ENCODE results near the gene AP1AR.
"Not testable (repeated sequence)": the region's sequence is repeated elsewhere in the genome, so short reads cannot be mapped to it uniquely, and the experiment has no call there.

Gene AP1AR

DNA sequence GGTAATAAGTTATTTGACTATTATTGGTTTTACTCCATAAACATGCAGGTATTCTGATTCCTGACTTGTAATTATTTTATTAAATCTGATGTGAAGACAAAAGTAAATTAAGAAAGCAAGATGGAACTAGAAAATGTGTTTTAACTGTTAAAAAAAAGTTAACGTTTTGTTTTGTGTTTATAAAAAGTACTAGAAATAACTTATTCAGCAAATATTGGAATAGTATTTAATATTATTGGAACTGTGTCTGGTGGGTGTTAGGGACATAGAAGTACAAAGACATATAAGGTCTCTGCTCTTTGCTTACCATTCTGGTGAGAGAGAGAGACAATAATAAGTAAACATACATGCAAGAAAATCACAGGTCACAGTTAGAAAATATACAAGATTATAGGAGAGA lies 38.5 kb downstream of the AP1AR start:
- Histone ChIP-seq H3K27me3 (ENCODE audit: control insufficient read depth, insufficient read depth, low read length) (no peaks in the 10 kb centered on the region), H3K36me3 (ENCODE audit: control insufficient read depth, low read depth, low read length) (peaks cover 28% of the 10 kb centered on the region), H3K4me1 (ENCODE audit: control insufficient read depth, low read depth, low read length) (peaks cover 12% of the 10 kb centered on the region), H3K9ac (ENCODE audit: low read length) (no peak overlapping the region), H3K27ac (ENCODE audit: low read length) (no peak overlapping the region), H3K9me3 (ENCODE audit: control insufficient read depth, low read depth, low read length) (no peaks in the 10 kb centered on the region), H3K4me3 (ENCODE audit: low read length) (no peak overlapping the region)

DNA sequence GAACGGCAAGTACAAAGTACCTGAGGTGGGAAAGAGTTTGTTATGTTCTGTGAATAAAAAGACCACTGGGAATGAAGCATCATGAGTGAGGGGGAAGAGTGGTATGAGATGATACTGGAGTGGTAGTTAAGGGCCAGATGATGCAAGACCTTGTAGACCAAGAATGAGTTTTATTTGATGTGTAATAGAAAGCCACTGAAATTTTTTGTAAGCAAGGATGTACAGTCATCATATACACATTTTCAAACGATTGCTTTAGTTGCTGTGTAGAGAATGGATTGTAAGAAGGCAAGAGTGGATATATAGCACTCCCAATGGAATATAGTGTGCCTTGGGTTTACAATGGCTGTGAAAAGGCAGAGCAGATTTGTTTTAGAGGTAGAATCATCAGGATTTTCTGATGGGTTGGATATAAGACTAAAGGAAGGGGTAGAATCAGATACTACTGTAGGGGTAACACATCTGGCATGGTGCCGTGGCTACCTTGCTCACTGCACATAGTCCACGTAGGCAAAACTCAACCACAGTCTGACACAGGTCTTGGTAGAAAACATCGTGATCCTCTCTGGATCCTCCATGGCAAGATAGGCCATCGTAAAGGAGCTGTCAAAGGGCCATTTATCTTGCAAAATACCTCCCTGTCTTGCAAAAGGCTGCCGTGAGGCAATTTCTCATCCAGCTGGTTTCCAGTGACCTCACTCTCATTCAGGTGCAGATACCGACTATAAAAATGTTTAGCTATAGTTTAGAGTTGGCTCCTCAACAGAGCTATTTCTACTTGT lies 39.2 kb downstream of the AP1AR start:
- Histone ChIP-seq H3K9me3 (ENCODE audit: control insufficient read depth, low read depth, low read length) (no peaks in the 10 kb centered on the region), H3K4me1 (ENCODE audit: control insufficient read depth, low read depth, low read length) (peaks cover 12% of the 10 kb centered on the region), H3K4me3 (ENCODE audit: low read length) (no peak overlapping the region), H3K36me3 (ENCODE audit: control insufficient read depth, low read depth, low read length) (peaks cover 22% of the 10 kb centered on the region), H3K27ac (ENCODE audit: low read length) (no peak overlapping the region), H3K9ac (ENCODE audit: low read length) (no peak overlapping the region), H3K27me3 (ENCODE audit: control insufficient read depth, insufficient read depth, low read length) (no peaks in the 10 kb centered on the region)

GRCh38 chr4:112272292-112272691 lies 40.7 kb downstream of the AP1AR start:
- Histone ChIP-seq H3K4me3 (ENCODE audit: low read length) (no peak overlapping the region), H3K9me3 (ENCODE audit: control insufficient read depth, low read depth, low read length) (no peaks in the 10 kb centered on the region), H3K9ac (ENCODE audit: low read length) (no peak overlapping the region), H3K4me1 (ENCODE audit: control insufficient read depth, low read depth, low read length) (peaks cover 12% of the 10 kb centered on the region), H3K36me3 (ENCODE audit: control insufficient read depth, low read depth, low read length) (peaks cover 17% of the 10 kb centered on the region), H3K27ac (ENCODE audit: low read length) (no peak overlapping the region), H3K27me3 (ENCODE audit: control insufficient read depth, insufficient read depth, low read length) (no peaks in the 10 kb centered on the region)

GRCh38 chr4:112274959-112275358 lies 43.4 kb downstream of the AP1AR start:
- Histone ChIP-seq H3K9me3 (ENCODE audit: control insufficient read depth, low read depth, low read length) (no peaks in the 10 kb centered on the region), H3K27ac (ENCODE audit: low read length) (no peak overlapping the region), H3K27me3 (ENCODE audit: control insufficient read depth, insufficient read depth, low read length) (no peaks in the 10 kb centered on the region), H3K4me3 (ENCODE audit: low read length) (no peak overlapping the region), H3K36me3 (ENCODE audit: control insufficient read depth, low read depth, low read length) (peaks cover under 1% of the 10 kb centered on the region), H3K9ac (ENCODE audit: low read length) (no peak overlapping the region), H3K4me1 (ENCODE audit: control insufficient read depth, low read depth, low read length) (peaks cover 12% of the 10 kb centered on the region)

- Histone ChIP-seq H3K27ac (ENCODE audit: low read length) (no peak overlapping the region), H3K4me3 (ENCODE audit: low read length) (no peak overlapping the region), H3K9me3 (ENCODE audit: control insufficient read depth, low read depth, low read length) (no peaks in the 10 kb centered on the region), H3K36me3 (ENCODE audit: control insufficient read depth, low read depth, low read length) (no peaks in the 10 kb centered on the region), H3K27me3 (ENCODE audit: control insufficient read depth, insufficient read depth, low read length) (no peaks in the 10 kb centered on the region), H3K9ac (ENCODE audit: low read length) (no peak overlapping the region), H3K4me1 (ENCODE audit: control insufficient read depth, low read depth, low read length) (peaks cover 7% of the 10 kb centered on the region)
Measured at GRCh38 chr4:112276113-112276512, 44.5 kb downstream of the AP1AR start.

DNA sequence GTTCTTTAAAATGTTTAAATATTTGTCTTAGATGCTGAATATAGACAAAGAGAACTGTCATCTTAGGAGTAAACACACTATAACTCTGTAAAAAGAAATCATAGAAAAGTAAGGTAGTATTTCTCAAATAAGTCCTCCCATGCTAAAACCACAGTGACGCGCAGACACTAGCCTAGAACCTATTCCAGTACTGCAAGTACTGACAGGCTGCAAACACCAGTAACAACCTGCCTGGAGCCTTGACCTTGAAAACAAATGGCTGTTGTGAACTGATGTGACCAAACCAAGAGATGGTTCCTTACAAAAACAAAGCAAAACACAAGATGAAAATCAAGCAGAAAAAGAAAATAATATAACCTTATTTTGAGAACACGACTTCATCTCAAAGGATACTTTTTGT lies 45.6 kb downstream of the AP1AR start:
- H3K27me3 ChIP-seq (ENCODE audit: control insufficient read depth, insufficient read depth, low read length) = no peaks in the 10 kb centered on the region
- H3K9ac ChIP-seq (ENCODE audit: low read length) = no peak overlapping the region
- no peaks in the 10 kb centered on the region for H3K4me1 ChIP-seq (ENCODE audit: control insufficient read depth, low read depth, low read length)
- no peaks in the 10 kb centered on the region for H3K9me3 ChIP-seq (ENCODE audit: control insufficient read depth, low read depth, low read length)
- no peak overlapping the region for H3K4me3 ChIP-seq (ENCODE audit: low read length)
- no peak overlapping the region for H3K27ac ChIP-seq (ENCODE audit: low read length)
- no peaks in the 10 kb centered on the region for H3K36me3 ChIP-seq (ENCODE audit: control insufficient read depth, low read depth, low read length)

- Histone ChIP-seq H3K9ac (ENCODE audit: low read length) (no peak overlapping the region), H3K9me3 (ENCODE audit: control insufficient read depth, low read depth, low read length) (no peaks in the 10 kb centered on the region), H3K4me3 (ENCODE audit: low read length) (no peak overlapping the region), H3K27me3 (ENCODE audit: control insufficient read depth, insufficient read depth, low read length) (no peaks in the 10 kb centered on the region), H3K27ac (ENCODE audit: low read length) (no peak overlapping the region), H3K4me1 (ENCODE audit: control insufficient read depth, low read depth, low read length) (no peaks in the 10 kb centered on the region), H3K36me3 (ENCODE audit: control insufficient read depth, low read depth, low read length) (no peaks in the 10 kb centered on the region)
Measured at GRCh38 chr4:112277705-112278448, 46.3 kb downstream of the AP1AR start.

- Histone ChIP-seq H3K4me1 (ENCODE audit: control insufficient read depth, low read depth, low read length) (no peaks in the 10 kb centered on the region), H3K36me3 (ENCODE audit: control insufficient read depth, low read depth, low read length) (no peaks in the 10 kb centered on the region), H3K9ac (ENCODE audit: low read length) (no peak overlapping the region), H3K4me3 (ENCODE audit: low read length) (no peak overlapping the region), H3K27me3 (ENCODE audit: control insufficient read depth, insufficient read depth, low read length) (peaks cover 7% of the 10 kb centered on the region), H3K27ac (ENCODE audit: low read length) (no peak overlapping the region), H3K9me3 (ENCODE audit: control insufficient read depth, low read depth, low read length) (no peaks in the 10 kb centered on the region)
Measured at GRCh38 chr4:112279025-112279881, 47.7 kb downstream of the AP1AR start.

GRCh38 chr4:112279882-112280315 lies 48.3 kb downstream of the AP1AR start:
- Histone ChIP-seq H3K4me1 (ENCODE audit: control insufficient read depth, low read depth, low read length) (no peaks in the 10 kb centered on the region), H3K9ac (ENCODE audit: low read length) (no peak overlapping the region), H3K27ac (ENCODE audit: low read length) (no peak overlapping the region), H3K4me3 (ENCODE audit: low read length) (no peak overlapping the region), H3K9me3 (ENCODE audit: control insufficient read depth, low read depth, low read length) (no peaks in the 10 kb centered on the region), H3K36me3 (ENCODE audit: control insufficient read depth, low read depth, low read length) (no peaks in the 10 kb centered on the region), H3K27me3 (ENCODE audit: control insufficient read depth, insufficient read depth, low read length) (peaks cover 14% of the 10 kb centered on the region)

DNA sequence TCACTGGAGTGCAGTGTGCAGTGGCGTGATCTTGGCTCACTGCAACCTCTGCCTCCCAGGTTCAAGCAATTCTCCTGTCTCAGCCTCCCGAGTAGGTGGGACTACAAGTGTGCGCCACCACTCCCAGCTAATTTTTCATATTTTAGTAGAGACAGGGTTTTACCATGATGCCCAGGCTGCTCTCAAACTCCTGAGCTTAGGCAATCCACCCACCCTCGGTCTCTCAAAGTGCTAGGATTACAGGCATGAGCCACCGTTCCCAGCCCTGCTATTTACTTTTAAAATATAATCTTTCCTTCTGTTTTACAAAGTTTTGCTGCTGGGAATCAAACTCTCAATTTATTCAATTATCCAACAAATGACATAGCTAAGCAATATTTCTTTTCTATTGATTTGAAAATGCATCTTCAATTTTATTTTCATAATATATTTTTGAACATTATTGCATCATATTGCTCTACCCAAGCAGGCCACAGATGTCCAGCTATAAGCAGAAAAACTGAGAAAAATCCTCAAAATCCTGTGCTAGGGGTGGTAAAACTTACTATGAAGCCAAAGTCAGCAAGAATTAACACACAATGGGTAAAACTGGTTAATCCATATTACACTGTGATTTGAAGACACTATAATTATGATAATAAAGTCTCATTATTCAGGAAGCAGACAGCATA lies 48.9 kb downstream of the AP1AR start:
- Histone ChIP-seq H3K27me3 (ENCODE audit: control insufficient read depth, insufficient read depth, low read length) (peaks cover 20% of the 10 kb centered on the region), H3K9me3 (ENCODE audit: control insufficient read depth, low read depth, low read length) (no peaks in the 10 kb centered on the region), H3K36me3 (ENCODE audit: control insufficient read depth, low read depth, low read length) (no peaks in the 10 kb centered on the region), H3K4me1 (ENCODE audit: control insufficient read depth, low read depth, low read length) (no peaks in the 10 kb centered on the region), H3K4me3 (ENCODE audit: low read length) (no peak overlapping the region), H3K9ac (ENCODE audit: low read length) (no peak overlapping the region), H3K27ac (ENCODE audit: low read length) (no peak overlapping the region)

DNA sequence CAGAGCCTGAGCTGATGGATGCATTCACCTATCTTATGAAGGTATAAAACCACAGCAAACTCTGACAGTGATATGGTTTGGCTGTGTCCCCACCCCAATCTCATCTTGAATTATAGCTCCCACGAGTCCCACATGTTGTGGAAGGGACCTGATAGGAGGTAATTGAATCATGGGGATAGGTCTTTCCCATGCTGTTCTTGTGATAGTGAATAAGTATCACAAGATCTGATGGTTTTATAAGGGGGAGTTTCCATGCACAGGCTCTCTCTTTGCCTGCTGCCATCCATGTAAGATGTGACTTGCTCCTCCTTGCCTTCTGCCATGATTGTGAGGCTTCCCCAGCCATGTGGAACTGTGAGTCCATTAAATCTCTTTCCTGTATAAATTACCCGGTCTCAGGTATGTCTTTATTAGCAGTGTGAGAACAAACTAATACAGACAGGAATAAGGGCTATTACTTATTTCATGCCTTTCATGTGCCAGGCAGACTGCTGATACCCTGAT lies 50.4 kb downstream of the AP1AR start:
- H3K27me3 ChIP-seq (ENCODE audit: control insufficient read depth, insufficient read depth, low read length) = peaks cover 31% of the 10 kb centered on the region
- H3K9ac ChIP-seq (ENCODE audit: low read length) = not testable (repeated sequence)

More for the DNA sequence above, 50.4 kb downstream of the AP1AR start:
- H3K4me1 ChIP-seq (ENCODE audit: control insufficient read depth, low read depth, low read length); H3K4me3 ChIP-seq (ENCODE audit: low read length); H3K36me3 ChIP-seq (ENCODE audit: control insufficient read depth, low read depth, low read length); H3K9me3 ChIP-seq (ENCODE audit: control insufficient read depth, low read depth, low read length); H3K27ac ChIP-seq (ENCODE audit: low read length): not testable (repeated sequence)

Measured in iPS-18a (cell line).